Femur (tissue), 1 donor: ENCODE measurements around the gene SLFN12.
"Not testable (repeated sequence)": the region's sequence is repeated elsewhere in the genome, so short reads cannot be mapped to it uniquely, and the experiment has no call there.

Experiments
- DNase-seq: peaks from one replicate; pipeline ENCODE4 v3.0.0-alpha.2; 2017

SLFN12 gene

DNA sequence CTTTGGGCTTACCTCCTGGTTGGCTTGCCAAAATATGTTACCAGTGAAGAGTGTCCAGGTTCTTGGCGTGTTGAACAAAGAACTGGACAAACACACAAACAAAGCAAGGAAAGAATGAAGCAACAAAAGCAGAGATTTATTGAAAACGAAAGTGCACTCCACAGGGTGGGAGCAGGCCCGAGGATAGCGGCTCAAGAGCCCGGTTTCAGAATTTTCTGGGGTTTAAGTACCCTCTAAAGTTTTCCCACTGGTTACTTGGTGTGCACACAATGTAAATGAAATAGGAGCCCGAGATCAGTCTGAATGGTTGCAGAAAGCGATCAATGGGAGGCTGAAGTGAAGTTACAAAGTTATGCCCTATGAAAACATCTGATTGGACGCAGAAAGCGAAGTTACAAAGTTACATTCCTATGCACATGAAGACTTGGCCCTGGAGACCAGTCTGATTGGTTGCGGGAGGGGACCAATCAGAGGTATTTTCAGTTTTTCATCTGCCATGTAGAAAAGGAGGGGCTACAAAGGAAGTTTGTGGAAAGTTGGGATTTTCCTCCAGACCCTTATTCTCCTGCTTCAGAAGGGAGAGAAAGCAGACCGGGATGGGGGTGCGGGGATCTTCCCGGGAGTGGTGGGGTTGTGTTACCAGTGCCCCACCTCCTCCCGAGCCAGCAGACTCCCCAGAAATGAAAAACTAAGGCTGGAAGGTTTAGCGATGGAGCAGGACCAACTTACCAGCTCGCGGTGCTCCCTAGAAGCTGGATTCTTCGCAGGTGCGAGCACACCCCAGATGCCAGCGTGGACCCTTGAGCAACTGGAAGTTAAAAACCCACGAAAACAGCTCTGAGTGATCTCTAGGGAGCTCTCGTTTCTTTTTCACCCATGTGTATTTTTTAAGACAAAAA lies at the start of gene SLFN12:
SLFN12 (minus strand) TSS at position 325 of the 899 bp plus-strand sequence. CDS start 9,472 bp downstream, outside the sequence.
- DNase-seq: peak; percentile 92

DNA sequence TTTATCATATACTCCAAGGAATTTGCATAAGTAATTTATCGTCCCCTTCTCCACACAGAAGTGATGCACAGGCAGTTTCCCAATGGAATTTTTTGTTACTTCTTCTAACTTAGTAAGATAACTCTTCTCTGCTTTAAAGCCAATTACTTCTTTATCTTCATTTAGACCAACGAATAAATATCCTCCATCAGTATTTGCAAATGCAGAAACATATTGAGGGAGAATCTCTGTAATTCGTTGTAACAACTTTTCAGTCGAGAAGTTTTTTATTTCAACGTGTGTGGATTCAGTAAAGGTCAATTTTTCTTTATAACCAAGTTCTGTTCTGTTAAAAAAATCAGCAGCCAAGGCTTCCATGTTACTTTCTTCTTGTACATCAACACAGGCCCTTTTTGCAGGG lies 47.0 kb upstream of the SLFN12 start:
- no peak for DNase-seq

DNA sequence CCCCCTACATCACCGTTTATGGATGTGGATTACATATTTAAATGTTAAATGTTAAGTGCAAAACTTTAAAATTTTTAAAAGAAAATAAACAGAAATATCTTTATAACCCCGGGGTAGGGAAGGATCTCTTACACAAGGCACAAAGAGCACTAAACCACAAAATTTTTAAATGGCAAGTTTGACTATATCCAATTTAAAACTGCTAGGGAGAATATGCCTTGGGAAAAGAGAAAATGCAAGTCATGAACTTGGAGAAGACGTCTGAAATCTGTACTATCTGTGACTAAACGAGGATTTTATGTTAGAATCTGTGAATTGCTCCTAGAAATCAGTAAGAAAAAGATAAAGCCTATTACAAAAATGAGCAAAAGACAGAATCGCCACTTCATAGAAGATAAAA lies 44.9 kb upstream of the SLFN12 start:
- DNase-seq: no peak

DNA sequence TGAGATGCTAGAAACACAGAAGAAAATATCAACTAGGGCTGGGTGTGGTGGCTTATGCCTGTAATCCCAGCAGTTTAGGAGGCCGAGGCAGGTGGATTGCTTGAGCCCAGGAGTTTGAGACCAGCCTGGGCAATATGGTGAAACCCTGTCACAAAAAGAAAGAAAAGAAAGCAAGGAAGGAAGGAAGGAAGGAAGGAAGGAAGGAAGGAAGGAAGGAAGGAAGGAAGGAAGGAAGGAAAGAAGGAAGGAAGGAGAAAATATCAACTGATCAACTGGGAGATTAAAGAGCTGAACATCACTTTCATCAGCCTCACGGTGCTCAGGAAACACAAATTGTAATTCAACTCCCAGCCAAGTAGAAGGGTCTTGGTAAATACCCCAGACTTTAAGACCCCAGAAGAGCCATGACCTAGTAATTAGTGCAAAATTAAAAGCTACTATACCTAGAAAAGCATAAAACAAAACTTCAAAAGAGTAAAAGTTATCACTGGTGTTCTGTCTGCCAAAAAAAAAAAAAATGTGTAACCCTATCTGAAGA lies 44.1 kb upstream of the SLFN12 start:
- no peak for DNase-seq

DNA sequence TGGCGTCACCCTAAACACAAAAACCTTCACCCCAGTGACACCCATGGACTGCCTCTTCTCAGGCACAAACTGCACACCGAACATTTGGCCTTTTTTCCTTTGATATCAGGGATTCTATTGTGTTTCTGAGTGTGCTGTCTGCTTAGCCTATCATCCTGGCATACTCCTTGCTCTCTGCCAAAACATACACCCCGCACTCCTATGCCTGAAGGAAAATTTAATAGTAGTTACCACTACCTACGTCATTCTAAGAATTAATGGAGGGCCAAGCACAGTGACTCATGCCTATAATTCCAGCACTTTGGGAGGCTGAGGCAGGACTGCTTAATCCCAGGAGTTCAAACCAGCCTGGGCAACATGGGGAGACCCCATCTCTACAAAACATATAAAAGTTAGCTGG lies 36.2 kb upstream of the SLFN12 start:
- DNase-seq: no peak

DNA sequence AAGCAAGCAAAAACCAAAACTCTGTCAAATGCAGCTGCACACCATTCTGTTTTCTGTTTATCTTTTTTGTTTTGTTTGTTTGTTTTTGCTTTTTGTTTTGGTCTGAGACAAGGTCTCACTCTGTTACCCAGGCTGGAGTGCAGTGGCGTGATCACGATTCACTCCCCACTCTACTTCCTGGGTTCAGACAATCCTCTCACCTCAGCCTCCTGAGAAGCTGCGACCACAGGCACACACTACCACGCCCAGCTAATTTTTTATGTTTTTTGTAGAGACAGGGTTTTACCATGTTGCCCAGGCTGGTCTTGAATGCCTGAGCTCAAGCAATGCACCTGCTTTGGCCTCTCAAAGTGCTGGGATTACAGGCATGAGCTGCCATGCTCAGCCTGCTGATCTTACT lies 35.5 kb upstream of the SLFN12 start:
- no peak for DNase-seq

DNA sequence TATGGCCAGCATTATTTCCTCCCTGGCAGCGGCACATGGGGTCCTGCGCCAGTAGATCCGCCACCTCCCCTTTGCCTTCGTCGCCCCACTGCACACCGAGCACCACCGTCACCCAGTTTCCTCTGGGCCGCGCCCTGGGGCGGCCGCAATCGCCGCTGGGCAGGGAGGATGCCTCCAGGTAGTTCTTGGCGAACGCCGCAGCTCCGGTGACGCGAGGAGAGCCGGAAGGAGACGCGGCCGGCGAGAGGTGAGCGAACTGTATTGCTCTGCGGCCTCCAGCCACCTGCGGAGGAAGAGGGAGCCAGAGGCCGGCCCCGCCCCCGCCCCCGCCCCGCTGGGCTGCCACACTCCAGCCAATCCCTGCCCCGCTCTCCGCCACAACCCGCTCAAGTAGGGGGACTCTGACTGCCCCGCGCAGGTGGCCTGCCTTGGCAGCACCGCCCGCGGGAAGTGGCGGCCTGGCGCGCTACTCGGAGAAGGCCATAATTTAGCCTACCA lies 28.1 kb upstream of the SLFN12 start:
- peak; percentile 28 for DNase-seq

DNA sequence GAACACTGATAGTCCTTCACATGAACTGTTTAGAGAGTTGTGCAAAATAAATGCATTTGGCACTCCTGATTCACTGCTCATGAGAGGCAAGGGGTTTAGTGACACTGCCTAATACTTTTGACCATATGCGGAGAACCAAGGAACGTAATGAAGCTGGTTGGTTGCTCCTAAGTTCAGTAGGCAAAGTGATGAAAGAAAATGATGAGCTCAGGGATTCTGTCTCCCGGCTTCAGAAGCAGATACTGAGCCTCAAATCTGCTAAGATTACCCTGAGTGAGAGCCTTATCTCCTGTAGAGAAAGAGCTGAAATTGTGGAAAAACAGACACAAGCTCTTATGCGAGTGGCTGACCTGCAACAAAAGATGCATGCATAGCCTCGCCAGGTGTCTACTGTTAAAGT lies 21.7 kb upstream of the SLFN12 start:
- DNase-seq: not testable (repeated sequence)

DNA sequence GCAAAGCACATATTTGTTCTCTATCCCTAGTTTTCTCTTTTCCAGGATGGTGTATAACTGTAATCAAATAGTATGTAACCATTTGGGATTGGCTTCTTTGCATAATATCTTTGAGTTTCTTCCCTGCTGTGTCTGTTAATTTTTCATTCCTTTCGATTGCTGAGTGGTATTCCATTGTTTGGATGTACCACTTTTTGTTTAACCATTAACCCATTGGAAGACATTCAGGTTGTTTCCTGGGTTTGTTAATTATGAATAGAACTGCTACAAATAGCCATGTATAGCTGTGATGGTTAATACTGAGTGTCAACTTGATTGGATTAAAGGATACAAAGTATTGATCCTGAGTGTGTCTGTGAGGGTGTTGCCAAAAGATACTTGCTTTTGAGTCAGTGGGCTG lies 20.9 kb upstream of the SLFN12 start:
- DNase-seq: no peak

DNA sequence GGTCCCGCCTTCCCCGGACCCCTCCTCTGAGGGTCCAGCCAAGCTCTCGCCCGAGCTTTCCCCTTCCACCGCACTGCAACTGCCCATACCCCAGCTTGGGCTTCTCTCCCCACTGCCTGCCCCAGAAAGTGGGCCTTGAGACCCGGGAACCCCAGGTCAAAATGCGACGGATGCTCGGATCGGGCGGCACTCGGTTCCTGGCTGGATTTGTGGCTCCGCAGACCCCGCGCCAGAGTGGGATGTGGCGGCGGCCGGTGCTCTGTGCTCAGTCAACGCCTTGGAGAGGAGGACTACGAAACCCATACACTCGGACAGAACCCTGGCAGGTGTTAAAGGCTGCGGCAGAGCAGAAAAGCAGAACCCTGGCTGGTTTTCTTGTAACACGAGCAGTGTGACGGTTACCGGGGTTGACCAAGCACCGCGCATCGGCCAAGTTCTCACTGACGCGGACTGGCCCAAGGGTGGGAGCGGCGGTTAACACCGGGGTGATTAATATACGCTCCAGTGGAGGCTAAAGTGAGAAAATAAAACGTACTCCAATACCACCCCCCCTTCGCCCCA lies 17.2 kb upstream of the SLFN12 start:
- DNase-seq: peak; percentile 48

DNA sequence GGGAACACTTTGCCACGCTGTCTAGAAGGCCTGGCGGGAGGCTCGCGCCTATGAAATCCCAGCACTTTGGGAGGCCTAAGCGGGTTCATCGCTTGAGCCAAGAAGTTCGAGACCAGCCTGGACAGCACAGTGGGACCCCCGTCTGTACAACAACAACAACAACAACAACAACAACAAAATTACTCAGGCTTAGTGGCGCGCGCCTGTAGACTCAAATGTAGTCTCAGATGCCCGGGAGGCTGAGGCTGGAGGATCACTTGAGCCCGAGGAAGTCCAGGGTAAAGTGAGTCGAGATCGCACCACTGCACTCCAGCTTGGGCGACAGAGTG lies 16.6 kb upstream of the SLFN12 start:
- no peak for DNase-seq

DNA sequence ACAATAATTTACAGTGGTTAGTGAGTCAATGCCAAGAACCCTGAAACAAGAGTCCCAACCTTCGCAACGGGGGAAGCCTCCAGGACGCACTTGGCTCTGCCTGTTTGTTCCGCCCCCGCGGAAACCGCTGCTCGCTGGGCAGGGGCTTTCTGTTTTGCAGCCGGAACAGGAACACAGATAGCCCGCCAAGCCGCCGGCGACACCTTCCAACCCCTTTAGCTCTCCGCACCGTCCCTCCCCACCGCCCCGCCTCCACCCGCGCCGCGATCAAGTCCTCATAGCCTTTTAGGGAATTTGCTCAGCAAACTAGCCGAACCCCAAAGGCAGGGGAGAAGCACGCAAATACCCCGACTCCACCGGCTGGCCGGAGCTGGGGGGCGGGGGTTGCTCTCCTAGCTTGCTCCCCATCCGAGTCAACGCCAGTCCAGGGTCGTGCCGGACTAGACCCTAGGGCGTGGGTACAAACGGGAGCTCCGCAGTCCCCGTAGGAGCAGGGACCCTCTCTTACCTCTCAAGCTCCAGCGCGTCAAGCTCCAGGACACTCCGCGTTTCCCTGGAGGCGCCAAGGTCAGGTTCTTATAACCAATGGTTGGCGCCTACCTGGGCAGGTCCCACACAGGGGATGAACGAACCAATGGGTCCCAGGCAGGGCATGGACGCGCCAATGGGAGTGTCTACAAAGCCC lies 16.1 kb upstream of the SLFN12 start, which contains the start of gene SLFN13:
SLFN13 (minus strand) TSS at position 553 of the 685 bp plus-strand sequence. CDS start 3,086 bp downstream, outside the sequence.
- DNase-seq: peak; percentile 79

DNA sequence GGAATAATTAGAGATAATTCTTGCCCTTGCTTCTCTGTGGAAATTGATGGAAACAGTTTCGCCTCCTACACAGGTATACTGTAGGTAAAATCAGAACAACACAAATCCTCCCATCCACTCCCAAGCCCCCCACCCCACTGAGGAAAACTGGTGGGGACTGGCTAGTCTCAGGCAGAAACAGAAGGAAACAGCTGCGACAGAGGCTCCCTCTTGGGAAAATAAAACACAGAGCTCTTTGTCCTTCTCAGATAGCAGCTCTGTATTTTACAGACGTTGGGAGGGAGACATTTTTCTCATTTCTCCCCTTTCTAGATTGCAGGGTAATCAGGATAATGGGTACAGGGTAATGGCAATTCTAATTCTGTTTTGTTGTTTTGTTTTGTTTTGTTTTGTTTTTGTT lies 15.2 kb upstream of the SLFN12 start:
- peak; percentile 30 for DNase-seq

DNA sequence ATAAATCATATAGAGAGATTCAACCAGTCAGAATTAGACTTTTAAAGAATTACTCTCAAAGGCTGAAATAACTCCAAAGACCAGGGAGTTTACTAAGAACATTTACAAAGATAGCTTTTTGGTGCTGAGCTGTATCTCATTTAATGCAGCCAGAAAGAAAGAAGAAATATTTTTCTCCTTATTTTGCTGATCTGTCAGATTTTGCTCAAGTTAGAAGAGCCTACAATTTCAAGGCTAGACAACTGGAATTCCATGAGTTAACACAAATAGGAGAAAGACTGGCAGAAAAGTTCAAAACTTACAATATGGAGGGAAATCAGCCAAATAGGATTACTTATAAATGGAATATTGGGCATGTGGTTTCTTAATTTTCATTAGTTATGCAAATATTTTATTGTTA lies 6.1 kb upstream of the SLFN12 start:
- no peak for DNase-seq

DNA sequence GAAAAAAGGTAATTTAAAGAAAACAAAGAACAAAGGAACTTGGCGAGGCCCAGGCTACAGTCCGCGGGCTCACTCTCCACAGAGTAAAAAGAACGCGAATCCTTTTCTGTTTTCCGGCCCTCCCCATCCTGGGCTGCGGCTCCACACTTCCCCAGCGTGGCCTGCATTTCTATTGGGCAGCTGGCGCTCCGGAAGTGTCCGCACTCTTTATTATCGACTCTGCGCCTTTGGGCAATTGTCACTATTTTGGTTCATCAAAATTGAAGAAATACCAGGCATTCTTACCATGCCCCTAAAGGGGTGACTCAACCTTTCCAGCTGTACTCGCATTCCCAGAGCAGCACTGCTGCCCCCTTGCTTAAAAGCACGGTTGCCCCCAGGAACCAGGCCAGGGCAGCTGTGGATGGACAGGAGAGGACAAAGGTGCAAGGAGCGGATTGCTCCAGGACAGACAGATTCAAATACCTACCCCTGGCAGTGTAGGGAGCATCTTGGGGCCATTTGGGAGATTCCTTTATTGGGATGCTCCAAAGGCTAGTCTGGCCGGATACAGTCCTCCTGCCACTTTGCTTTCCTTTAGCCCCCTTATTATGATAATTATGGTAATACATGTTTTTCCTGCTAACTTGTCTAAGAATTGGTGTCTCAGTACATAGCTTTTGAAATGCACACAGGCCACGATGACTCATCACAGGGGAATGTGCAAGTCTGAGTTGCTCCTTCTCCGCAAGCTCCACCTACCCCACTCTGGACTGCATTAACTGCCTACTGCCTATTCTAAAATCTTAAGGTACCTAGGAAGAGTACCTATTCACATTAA lies 985 bp upstream of the SLFN12 start:
- peak; percentile 86 for DNase-seq

DNA sequence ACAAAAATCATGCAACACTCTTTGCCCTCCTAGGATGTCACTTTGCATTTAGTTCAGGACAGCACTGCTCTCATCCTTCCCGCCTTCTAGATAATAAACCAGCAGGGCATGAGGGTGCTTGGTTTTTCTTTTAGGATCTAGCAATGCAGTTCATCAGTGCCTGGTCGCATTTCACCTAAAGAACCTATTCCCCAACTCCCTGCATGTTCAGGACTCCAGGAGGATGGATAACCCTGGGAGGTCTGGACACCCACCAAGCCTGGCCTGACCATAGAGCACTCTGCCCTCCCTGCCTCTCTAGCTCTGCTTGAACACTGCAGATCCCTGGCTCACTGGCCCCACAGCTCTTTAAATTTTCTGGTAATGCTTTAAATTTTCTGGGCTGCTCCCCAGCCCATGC lies 2.6 kb downstream of the SLFN12 start:
- DNase-seq: no peak

DNA sequence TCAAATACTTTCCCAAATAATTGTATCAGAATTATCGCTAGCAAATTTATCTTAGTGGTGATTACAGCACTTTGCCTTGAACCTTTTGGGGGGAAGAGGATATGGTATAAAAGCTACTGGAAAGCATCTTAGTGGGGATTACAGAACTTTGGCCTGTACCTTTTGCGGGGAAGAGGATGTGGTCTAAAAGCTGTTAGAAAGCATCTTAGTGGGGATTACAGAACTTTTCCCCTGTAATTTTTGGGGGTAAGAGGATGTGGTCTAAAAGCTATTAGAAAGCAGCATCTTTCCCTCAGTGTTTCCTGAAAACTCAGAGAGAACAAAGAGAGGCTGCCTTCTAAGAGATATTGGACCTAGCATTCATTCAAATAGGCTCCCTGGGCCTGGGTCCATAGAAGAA lies 4.1 kb downstream of the SLFN12 start:
- no peak for DNase-seq

DNA sequence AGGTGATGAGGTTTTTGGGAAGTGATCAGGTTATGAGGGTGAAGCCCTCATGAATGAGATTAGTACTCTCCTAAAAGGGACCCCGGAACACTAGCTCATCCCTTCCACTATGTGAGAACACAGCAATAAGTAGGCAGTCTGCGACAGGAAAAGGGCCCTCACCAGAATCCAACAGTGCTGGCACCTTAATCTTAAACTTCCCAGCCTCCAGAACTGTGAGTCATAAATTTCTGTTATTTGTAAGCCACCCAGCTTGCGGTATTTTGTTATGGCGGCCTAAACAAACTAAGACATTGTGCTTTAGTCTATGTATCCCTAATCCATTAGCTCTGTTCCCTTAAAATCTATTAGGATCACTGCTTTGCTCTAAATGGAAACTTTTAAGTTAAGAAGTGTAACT lies 8.5 kb downstream of the SLFN12 start:
- DNase-seq: no peak

DNA sequence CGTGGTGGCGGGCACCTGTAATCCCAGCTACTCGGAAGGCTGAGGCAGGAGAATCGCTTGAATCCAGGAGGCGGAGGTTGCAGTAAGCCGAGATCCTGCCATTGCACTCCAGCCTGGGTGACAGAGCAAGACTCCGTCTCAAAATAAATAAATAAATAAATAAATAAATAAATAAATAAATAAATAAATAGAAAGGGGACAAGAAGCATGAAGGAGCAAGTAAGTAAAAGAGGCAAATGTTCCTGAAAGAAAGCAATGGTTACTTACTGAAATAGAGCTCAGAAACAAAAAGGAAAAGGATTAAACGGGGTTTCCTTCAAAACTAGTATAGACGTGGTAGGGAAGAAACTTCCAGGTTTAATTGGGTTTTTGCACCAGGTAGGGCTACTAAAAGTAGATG lies 11.2 kb downstream of the SLFN12 start:
- not testable (repeated sequence) for DNase-seq

DNA sequence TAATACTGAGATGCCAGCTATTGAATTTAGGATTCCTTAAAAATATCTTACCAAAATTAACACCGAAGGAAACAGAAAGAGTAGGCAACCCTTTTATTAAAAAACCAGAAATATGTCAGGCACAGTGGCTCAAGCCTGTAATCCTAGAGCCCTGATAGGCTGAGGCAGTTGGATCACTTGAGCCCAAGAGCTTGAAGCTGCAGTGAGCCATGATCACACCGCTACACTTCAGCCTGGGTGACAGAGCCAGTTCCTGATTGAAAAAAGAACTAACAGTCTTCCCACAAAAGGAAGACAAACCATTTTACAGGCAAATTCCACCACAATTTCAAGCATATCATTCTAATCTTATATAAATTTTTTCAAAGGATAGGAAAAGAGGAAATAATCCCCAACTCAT lies 15.6 kb downstream of the SLFN12 start:
- DNase-seq: no peak

DNA sequence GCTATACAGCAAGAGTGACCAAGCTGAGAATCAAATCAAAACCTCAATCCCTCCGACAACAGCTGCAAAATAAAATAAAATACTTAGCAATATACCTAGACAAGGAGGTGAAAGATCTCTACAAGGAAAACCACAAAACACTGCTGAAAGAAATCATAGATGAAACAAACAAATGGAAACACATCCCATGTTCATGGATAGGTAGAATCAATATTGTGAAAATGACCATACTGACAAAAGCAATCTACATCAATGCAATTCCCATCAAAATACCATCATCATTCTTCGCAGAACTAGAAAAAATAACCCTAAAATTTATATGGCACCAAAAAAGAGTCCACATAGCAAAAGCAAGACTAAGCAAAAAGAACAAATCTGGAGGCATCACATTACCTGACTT lies 17.6 kb downstream of the SLFN12 start:
- DNase-seq: not testable (repeated sequence)

DNA sequence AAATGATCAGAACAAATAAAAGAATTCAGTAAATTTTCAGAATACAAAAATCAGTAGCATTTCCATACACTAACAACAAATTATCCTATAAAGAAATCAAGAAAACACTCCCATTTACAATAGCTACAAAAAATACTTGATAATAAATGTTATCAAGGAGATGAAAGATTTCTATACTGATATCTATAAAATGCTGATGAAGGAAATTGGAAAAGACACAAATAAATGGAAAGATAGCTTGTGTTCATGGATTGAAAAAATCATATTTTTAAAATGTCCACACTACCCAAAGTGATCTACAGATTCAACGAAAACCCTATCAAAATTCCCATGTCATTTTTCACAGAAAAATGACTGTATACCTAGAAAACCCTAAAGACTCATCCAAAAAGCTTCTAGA lies 18.1 kb downstream of the SLFN12 start:
- no peak for DNase-seq

DNA sequence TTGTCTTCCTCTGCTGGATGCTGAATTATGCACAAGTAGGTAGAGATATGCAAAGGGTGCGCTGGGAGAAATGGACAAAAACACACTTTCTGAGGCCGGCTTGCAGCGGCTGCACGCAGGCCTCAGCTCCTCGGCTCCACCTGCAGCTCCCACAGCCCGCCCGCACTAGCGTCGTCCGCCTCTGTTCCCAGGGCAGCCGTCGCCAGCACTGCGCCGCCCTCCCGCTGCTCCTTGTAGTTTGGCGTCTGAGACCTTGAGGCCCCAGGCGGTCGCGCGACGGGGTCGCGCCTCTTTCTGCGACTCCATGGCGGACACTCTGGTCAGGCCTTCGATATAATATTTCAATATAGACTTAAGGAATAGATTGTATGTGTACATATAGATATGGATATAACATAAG lies 24.8 kb downstream of the SLFN12 start:
- DNase-seq: no peak
